HG03066 (cell line): Measurements from ENCODE around the gene TRANK1.
A peak's percentile ranks its signal among the peaks of the same experiment; 100 is the strongest.
"Not testable (repeated sequence)": the region's sequence is repeated elsewhere in the genome, so short reads cannot be mapped to it uniquely, and the experiment has no call there.

Experiments used
- ATAC-seq: cut with Tn5 transposase; IDR thresholded peaks from one replicate; pipeline ENCODE4 v1.9.1; 2021; ENCODE audit warnings: low read depth; ENCODE audit not compliant: unreplicated experiment

The TRANK1 gene

GRCh38 chr3:36957862-36958686 lies 13.2 kb upstream of the TRANK1 start:
- ATAC-seq = no peak

DNA sequence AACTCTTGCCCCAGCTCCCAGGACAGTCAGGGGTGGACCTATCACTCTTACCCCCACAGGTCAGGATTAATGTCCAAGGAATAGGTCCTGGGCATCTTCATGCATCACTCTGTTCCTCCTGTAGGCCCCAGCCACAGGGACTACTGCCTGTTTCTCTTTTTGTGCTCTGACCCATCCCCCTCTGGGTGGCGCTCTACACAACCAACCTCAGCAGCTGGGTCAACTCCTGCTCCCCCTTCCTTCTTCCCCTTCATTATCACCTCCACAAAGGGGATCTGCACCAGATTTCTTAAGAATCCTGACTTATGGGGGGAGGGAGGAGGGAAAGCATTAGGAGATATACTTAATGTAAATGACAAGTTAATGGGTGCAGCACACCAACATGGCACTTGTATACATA lies 12.2 kb upstream of the TRANK1 start:
- ATAC-seq = no peak

GRCh38 chr3:36956155-36956554 lies 11.3 kb upstream of the TRANK1 start:
- ATAC-seq = no peak

GRCh38 chr3:36954452-36955134 lies 9.7 kb upstream of the TRANK1 start:
- ATAC-seq = no peak

GRCh38 chr3:36947814-36948213 lies 3.0 kb upstream of the TRANK1 start:
- not testable (repeated sequence) for ATAC-seq

DNA sequence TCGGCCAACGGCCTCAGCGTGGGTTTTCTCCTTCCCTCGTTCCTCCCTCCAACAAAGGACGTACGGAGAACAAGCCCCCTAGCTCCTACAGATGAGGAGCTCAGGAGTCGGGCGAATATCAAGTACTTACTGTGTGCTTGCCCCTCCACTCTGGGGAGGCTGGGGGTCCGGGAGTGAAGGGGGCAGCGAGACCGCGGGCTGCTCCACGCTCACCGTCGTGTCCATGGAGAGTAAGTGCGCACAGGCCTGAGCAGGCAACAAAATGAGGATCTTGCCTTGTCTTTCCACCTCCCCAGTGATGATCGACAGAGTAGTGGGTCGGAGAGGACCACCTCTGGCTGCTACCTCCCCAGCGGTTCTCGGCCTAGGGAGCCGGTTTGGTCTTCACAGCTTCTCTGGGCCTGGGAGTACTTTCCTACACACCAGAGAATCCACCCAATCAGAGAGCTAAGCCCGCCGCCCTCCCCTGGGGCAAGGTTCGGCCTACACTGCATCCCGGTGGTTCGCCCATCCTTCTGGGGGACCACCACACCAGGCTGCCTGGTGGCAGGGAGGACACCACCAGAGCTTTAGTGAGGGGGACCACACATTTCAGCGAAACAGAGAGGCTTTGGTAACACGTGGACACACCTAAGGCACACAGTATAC lies 603 bp upstream of the TRANK1 start:
- ATAC-seq = no peak

DNA sequence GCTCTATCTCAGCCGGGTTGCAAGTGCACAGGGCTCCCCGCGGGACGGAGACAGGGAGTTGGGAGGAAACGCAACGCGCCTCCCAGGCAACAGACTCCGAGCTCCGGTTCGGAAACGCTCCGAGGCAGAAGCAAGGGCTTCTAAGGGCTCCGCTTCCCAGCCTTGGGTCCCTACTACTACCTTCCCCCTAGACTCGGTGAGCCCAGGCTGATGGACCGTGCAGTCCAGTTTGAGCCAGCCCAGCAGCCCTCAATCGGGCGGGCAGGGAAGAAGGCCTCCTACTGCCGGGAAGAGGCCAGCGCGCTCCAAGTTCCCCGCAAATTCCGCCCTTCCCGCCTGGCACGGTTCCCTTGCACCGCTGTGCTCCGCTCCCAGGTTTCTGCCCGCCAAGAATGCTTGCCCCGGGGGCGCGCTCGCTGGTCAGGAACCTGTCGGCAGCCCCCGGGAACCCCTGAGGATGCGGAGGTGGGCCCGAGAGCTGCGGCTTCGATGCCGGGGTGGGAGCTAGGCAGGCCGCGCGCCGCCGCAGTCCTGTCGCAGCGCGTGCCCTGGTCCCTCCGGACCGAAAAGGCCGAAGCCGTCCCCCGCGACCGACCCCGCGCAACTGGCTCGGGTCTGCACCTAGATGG lies 728 bp downstream of the TRANK1 start:
- ATAC-seq = peak; percentile 45

DNA sequence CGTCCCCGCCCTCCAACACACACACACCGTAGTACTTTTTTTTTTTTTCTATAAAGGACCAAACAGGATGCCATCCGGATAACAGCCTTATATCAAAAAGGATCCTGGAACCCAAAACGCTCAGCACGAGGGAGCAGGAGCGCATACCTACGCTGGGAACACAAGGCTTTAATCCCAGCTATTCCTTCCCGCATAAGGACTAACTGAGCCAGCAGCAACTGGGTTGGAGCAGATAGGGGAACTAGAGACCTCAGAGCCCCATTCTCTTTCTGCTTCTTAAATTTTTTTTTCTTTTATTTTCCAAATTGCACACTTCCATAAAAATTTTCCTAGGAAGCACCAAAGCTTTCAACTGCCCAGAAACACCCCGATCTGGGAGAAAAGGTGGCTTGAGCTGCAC lies 1.3 kb downstream of the TRANK1 start:
- no peak for ATAC-seq

- ATAC-seq = no peak
Measured at GRCh38 chr3:36942638-36943248, 2.1 kb downstream of the TRANK1 start.

DNA sequence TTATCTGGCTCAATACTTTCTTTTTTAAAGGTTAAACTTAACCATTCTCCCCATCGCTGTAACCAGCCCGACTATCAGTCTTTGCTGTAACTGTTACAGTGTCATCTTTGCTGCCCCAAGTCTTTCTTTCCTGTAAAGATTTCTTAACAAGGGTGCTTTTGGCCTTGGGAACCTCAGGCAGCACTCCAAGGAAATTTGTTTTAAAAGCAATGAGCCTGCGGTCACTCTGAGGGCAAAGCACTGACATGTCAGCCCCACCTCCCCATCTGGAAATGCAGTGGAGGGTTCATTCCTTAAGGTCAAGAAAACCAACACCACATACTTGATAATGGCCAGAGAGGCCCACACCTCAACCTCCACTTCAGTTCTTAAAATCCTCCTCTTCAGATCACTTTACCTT lies 3.2 kb downstream of the TRANK1 start:
- no peak for ATAC-seq

GRCh38 chr3:36941162-36941561 lies 3.7 kb downstream of the TRANK1 start:
- no peak for ATAC-seq

DNA sequence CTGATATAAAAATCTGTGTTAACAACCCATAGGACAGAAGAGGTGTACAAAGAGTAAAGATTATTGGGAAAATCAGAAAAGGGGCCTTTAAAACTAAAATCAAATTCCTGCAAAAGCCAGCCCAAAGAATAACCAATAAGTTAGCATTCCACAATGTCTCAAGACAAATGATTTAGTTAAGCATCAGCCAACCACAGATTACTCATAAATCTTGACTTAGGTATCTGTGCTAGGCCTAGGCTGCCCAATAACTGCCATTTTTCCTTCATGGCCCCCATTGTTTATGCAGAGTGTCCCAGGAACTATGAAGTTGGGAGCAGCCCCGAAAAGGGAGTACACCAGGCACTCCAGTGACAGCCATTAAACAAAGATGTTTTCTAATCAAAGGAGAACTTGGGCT lies 7.4 kb downstream of the TRANK1 start:
- ATAC-seq = no peak

- ATAC-seq = no peak
Measured at GRCh38 chr3:36933540-36934296, 11.1 kb downstream of the TRANK1 start.

DNA sequence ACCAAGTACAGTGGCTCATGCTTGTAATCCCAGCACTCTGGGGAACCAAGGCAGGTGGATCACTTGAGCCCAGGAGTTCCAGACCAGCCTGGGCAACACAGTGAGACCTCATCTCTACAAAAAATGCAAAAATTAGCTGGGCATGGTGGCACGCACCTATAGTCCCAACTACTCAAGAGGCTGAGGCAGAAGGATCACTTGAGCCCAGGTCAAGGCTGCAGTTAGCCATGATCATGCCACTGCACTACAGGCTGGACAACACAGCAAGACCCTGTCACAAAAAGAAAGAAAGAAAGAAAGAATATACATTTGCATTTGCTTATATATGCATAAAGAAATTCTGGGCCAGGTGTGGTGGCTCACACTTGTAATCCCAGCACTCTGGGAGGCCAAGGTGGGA lies 13.4 kb downstream of the TRANK1 start:
- ATAC-seq = not testable (repeated sequence)

DNA sequence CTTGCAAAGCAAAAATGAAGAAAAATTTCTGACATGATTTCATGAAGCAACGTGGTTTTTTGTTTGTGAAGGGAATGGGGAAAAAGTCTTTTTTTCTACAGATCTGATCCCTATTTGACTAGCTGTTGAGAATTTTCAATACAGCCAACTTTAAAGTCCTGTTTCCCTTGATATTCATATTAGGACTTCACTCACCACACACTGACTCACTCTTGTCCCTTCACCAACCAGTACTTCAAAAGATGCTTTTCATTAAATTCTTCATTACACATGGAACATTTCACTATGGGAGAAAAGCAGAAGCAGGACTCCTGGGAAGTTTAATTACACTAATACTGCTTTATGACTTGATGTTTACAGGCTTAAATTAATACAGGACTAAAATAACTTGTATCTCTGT lies 16.6 kb downstream of the TRANK1 start:
- no peak for ATAC-seq

GRCh38 chr3:36926292-36926897 lies 18.5 kb downstream of the TRANK1 start:
- ATAC-seq = no peak

DNA sequence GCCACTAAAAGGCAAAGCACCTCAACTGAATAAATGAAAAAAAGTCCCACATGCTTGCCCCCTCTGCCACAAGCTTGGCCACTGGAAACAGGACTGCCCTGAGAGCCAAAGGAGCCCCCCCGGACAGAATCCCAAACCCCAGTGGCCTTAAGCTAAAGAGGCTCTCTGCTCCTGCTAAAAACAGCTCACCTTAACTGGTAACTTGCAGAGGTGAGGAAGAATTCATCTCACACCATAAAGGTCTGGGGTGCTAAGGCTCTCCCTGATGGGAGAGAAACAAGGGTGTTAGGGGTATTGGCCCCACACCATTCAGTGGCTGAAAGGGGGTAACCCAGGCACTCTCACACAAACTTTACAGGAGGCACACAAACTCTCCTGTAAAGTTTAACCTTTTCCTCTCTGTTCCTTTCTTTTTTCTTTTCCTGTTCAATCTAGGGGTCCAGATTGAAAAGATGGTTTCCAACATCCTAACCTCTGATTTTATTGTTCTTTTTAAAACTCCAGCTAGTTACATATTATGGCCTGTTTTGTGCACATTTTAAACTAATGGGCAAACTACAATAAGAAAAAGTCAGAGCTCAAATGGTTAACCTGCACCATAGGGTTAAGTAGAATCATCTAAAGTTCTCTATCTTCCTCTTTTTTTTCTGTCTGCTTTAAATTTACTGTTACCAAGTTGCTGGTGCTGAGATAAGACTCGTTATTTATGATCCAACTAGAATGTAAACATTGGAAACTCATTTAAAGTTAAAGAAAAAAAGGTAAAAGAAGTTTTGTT lies 19.9 kb downstream of the TRANK1 start:
- no peak for ATAC-seq

GRCh38 chr3:36923981-36924743 lies 20.7 kb downstream of the TRANK1 start:
- no peak for ATAC-seq
